RWPE2 (cell line): ENCODE measurements around the gene GJC2.
A peak's percentile ranks its signal among the peaks of the same experiment; 100 is the strongest.

Source experiments
- ATAC-seq: fragments of 200-7000 bp; cut with Tn5 transposase; 3 replicates; pipeline ENCODE4 v1.9.1; 2021; ENCODE audit warnings: low read depth
- DNase-seq: peaks from one replicate; pipeline ENCODE4 v3.0.0-alpha.2; 2020; ENCODE audit warnings: low spot score
- H3K27ac ChIP-seq: fragments of 450-650 bp; 2 replicates; pipeline ENCODE4 v1.5.1; 2017; ENCODE audit warnings: mild to moderate bottlenecking; ENCODE audit not compliant: poor library complexity, severe bottlenecking
- H3K27me3 ChIP-seq: fragments of 250-450 bp; sonication (Bioruptor Pico); 2 replicates; pipeline ENCODE4 v1.5.1; 2021; ENCODE audit warnings: mild to moderate bottlenecking, moderate library complexity; ENCODE audit not compliant: insufficient read depth, poor library complexity, severe bottlenecking
- H3K36me3 ChIP-seq: fragments of 250-450 bp; sonication (Bioruptor Pico); 2 replicates; pipeline ENCODE4 v1.5.1; 2020; ENCODE audit warnings: low read depth, mild to moderate bottlenecking, moderate library complexity
- H3K4me1 ChIP-seq: fragments of 250-450 bp; sonication (Bioruptor Pico); 2 replicates; pipeline ENCODE4 v1.5.1; 2021; ENCODE audit warnings: mild to moderate bottlenecking, moderate library complexity; ENCODE audit not compliant: insufficient read depth, poor library complexity, severe bottlenecking
- H3K4me3 ChIP-seq: fragments of 250-450 bp; sonication (Bioruptor Pico); 2 replicates; pipeline ENCODE4 v1.5.1; 2021; ENCODE audit warnings: mild to moderate bottlenecking, moderate library complexity; ENCODE audit not compliant: severe bottlenecking
- H3K9me3 ChIP-seq: fragments of 250-450 bp; sonication (Bioruptor Pico); 2 replicates; pipeline ENCODE4 v1.5.1; 2021; ENCODE audit warnings: mild to moderate bottlenecking, moderate library complexity; ENCODE audit not compliant: severe bottlenecking
- CTCF ChIP-seq: fragments of 450-650 bp; IDR thresholded peaks from one replicate; pipeline ENCODE4 v1.5.1; 2017; ENCODE audit warnings: mild to moderate bottlenecking, moderate library complexity; ENCODE audit not compliant: poor library complexity, severe bottlenecking

Gene GJC2

GRCh38 chr1:228141226-228142044 is 8.3 kb upstream of the GJC2 start:
- H3K4me3 ChIP-seq, result peak overlapping the region; percentile 92
- ATAC-seq (no peak), DNase-seq (peak; percentile 54)
- peaks cover 8% of the 10 kb centered on the region for H3K36me3 ChIP-seq
- no peaks in the 10 kb centered on the region for H3K4me1 ChIP-seq
- no peaks in the 10 kb centered on the region for H3K9me3 ChIP-seq
- H3K27me3 ChIP-seq, result no peaks in the 10 kb centered on the region
- no peak for TF ChIP-seq CTCF
- H3K27ac ChIP-seq, result peak overlapping the region; percentile 69

- Histone ChIP-seq H3K4me3 (peak overlapping the region; percentile 92), H3K9me3 (no peaks in the 10 kb centered on the region), H3K27me3 (no peaks in the 10 kb centered on the region), H3K4me1 (no peaks in the 10 kb centered on the region), H3K27ac (peak overlapping the region; percentile 69), H3K36me3 (peaks cover 8% of the 10 kb centered on the region)
- ATAC-seq (no peak), DNase-seq (no peak)
- TF ChIP-seq CTCF, result no peak
Measured at GRCh38 chr1:228142155-228142691, 7.5 kb upstream of the GJC2 start.

- Histone ChIP-seq H3K4me1 (no peaks in the 10 kb centered on the region), H3K4me3 (no peak overlapping the region), H3K9me3 (no peaks in the 10 kb centered on the region), H3K36me3 (peaks cover 8% of the 10 kb centered on the region), H3K27me3 (no peaks in the 10 kb centered on the region), H3K27ac (peak overlapping the region; percentile 69)
- DNase-seq, result no peak
- TF ChIP-seq CTCF, result no peak
- no peak for ATAC-seq
Measured at GRCh38 chr1:228142701-228143136, 7.0 kb upstream of the GJC2 start.

- Histone ChIP-seq H3K27ac (no peak overlapping the region), H3K4me3 (no peak overlapping the region), H3K9me3 (no peaks in the 10 kb centered on the region), H3K4me1 (peaks cover 5% of the 10 kb centered on the region), H3K27me3 (no peaks in the 10 kb centered on the region), H3K36me3 (peaks cover 13% of the 10 kb centered on the region)
- DNase-seq (no peak), ATAC-seq (no peak)
- no peak for TF ChIP-seq CTCF
Measured at GRCh38 chr1:228143480-228144192, 6.1 kb upstream of the GJC2 start.
